HuH-7 (cell line): ENCODE measurements around the gene KCND3.

Source experiments
- DNase-seq: peaks from one replicate; pipeline ENCODE4 v3.0.0; 2011; ENCODE audit warnings: low spot score

Gene KCND3

DNA sequence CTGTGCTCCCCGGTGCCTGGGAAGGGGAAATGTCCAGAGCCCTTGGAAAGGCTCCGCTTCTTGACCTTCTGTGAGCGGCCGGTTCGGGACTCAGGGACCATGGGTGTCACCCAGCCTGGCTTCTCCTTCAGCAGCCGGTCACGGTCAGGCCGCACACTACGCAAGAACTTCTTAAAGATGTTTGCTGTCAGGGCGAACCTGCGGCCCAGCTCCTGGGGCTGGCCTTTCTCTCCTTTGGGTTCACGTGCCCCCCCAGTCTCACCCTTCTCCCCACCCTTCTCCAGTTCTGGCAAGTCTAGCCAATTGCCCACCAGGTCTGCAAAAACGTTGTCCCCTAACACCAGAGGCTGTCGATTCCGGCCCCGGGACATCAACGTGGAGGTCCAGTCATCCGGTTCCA, 262.4 kb downstream of the KCND3 start:
- no peak for DNase-seq

DNA sequence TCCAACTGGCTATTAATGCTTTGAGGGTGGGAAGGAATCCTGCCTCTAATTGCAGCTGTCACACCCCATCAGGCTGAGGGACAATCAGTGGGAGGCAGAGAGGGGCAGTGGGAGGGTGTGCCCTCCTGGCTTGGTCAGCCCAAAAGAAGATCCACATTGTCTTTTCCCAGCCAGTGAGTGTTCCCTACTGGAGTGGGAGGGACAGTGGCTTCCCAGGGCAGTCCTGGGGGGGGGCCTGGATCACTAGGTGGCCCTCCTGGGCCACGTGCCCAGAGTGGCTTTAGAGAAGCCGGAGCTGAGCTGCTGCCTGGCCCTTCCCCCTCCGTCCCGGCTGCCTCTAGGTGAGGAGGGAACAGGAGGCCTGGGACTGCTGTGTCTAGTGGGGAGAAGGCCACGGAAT, 264.3 kb downstream of the KCND3 start:
- DNase-seq: no peak

DNA sequence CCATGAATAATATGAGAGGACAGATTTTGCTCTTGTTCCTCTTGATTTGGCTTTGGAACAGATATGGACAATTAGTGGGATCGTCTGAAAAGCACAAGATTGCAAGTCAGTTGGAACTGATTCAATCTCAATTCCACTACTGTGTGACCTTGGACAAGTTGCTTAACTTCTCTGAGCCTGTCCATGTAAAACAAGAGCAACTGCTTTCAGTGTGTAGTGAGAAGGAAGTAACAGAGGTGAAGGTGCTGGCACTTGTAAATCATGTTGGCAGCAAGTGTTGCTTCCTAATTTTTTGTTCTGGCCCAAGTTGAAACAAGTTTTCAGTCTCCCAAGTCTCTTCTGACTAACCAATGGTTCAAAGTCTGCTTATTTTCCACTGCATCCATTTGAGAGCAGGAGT, 265.6 kb downstream of the KCND3 start:
- no peak for DNase-seq

DNA sequence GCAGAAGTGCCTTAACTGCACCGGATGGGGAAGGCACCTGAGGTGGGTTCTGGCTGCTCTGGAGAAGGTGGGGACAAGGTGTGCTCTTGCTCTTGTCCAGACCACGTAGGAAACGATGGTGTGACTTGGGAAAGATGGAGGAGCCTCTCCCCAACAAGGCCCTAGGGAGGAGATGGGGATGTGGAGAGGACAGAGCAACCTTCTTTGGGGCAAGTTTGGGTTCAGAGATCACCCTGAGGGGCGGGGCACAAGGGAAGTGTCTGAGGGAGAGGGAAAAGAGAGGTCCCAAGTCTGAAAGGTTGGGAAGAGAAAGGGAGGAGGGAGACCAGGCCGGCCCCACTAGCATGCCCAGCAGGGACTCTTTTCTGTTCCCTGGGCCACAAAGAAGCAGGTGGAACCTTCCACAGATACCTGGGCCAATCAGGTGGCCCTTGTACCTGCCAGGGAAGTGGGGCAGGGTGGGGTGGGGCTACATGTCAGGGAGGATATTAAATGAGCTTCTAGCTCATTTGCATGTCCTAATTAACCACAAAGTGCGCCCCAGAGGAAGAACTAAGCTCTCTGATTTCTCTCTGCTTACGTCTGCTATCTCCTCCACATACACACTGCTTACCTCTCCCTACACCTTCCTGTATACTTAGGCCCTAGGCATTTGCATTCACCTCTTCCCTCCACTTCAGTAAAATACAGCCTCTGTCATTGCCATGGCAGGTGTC, 266.2 kb downstream of the KCND3 start:
- DNase-seq: no peak

DNA sequence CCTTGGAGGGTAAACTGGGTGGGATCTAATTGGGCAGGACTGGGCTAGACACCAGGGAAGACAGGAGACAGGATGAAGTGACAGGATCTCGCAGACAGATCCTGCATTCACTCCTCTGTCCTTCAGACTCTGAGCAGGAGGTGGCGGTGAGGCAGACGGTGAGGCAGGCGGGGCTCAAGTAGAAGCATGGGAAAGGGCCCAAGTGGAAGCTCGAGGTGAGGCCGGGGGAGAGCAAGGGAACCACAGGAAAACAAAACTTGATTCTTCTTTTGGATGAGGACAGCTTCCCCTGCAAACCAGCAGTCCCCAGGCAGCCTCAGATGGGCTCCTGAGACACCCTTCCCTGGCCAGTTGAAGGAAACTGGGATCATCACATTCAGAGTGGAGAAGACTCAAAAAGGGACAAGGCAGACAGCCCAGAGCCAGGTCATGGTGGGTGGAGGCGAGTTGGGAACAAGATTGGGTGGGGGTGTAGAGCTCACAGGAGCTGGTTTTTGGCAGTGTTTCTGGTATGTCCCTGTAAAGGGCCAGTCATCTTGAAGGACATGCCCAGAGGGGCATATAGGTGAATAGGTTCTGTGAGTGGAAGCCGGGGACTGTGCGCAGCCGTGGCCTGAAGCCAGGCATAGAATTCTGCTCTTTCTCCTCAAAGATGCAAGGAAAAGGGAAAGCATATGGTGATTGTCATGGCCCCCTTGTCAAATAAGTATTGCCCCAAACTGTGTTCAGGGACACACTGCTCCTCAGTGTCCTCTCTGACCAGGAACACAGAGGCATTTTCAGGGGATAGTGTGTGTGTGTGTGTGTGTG, 268.3 kb downstream of the KCND3 start:
- DNase-seq: no peak
